GM21737 (cell line): ENCODE results near the gene HTRA1.

Experiments used
- ATAC-seq: cut with Tn5 transposase; IDR thresholded peaks from one replicate; pipeline ENCODE4 v1.9.1; 2021; ENCODE audit warnings: mild to moderate bottlenecking, moderate library complexity; ENCODE audit not compliant: unreplicated experiment

HTRA1 gene

DNA sequence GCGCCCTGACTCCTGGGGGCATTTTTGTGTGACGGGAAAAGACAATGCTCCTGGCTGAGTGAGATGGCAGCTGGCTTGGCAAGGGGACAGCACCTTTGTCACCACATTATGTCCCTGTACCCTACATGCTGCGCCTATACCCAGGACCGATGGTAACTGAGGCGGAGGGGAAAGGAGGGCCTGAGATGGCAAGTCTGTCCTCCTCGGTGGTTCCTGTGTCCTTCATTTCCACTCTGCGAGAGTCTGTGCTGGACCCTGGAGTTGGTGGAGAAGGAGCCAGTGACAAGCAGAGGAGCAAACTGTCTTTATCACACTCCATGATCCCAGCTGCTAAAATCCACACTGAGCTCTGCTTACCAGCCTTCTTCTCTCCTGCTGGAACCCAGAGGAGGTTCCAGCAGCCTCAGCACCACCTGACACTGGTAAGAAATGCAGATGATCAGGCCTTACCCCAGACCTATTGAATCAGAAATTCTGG is 6.7 kb upstream of the HTRA1 start, which contains the start of gene ARMS2:
Gene ARMS2 (plus strand): TSS at position 51 of the 478 bp plus-strand sequence. CDS start 75 bp downstream, at position 126.
- no peak for ATAC-seq

GRCh38 chr10:122455376-122456079 is 5.8 kb upstream of the HTRA1 start:
- ATAC-seq: no peak

DNA sequence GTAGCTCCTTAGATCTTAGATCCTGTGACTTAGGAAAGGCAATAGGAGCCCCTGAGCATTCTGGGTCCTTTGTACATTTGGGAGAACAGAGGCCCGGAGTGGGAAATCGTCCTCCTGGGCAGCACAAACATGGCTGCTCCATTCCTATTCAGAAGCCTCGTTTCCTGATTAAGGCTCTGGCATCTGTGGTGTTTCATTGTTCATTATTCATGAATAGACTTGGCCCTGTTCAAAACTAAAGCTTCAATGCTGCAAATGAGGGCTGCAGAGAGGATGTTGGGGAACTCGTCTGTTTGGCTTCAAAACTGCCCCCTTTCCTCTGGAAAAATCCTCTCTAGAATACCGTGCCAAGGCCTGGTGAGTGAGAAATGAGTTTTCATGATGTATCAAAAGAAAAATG is 3.4 kb upstream of the HTRA1 start:
- no peak for ATAC-seq

GRCh38 chr10:122458693-122459092 is 2.7 kb upstream of the HTRA1 start:
- ATAC-seq: no peak

GRCh38 chr10:122459561-122460273 is 1.6 kb upstream of the HTRA1 start:
- no peak for ATAC-seq

- ATAC-seq: no peak
These were observed 461 bp upstream of the HTRA1 start for GRCh38 chr10:122460891-122461293.

DNA sequence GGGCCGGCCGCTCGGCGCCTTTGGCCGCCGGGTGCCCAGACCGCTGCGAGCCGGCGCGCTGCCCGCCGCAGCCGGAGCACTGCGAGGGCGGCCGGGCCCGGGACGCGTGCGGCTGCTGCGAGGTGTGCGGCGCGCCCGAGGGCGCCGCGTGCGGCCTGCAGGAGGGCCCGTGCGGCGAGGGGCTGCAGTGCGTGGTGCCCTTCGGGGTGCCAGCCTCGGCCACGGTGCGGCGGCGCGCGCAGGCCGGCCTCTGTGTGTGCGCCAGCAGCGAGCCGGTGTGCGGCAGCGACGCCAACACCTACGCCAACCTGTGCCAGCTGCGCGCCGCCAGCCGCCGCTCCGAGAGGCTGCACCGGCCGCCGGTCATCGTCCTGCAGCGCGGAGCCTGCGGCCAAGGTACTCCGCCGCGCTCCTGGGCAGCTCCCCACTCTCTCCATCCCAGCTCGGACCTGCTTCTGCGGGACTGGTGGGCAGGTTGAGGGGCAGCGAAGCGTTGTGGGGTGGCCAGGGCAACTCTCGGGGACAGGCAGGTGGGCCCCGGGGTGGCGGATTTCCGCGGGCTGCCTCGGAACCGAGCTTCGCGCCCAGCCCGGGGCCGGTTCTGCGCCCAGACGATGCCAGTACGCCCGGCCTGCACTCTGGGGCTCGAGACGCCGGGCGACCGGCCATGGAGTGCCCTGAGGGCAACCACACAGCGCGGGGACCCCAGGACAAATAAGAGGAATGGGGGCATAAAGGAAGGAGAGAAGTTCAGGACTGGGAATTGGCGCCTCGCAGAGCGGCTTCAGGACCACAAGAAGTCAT is 578 bp downstream of the HTRA1 start:
- no peak for ATAC-seq

DNA sequence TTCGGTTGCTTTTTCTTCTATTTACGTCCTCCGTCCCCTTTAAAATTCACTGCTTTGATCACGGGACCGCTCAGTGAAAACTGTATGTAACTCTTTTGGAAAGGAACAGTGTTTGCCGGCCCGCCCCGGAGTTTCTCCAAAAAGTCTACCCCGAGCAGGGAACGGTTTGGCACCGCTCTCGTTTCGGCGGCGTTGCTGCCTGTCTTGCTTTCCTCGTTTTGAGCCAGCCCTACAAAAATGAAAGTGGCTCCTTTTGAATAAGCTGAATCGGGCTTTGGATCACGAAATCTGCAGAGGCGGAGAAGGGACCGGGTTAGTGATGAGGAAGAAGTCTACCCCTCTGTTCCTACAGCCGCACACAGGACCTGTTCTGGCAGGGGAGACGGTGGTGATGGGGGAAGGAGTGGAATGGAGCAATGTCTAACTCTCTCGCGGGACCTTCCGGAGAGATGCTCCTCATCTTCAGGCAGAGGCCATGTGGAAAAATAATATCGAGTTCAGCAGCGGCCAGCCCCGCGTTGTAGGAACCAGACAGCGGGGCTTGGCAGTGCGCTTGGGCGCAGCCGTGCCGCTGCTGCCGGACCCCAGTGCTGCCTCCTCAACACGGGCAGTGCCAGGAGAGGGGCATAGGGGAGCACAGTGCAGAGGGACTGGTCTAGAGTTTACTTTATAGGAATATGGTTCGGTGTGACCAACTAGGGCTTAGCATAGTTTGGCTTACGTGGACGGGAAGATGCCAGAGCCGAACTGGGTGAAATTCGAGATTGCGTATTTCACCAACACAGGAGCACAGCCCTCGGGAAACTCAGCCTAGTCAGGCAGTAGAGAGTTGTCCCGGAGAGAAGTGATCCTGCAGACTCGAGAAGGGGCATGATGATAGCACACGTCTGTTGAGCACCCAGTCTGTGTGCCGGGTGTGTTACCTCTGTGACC is 1.4 kb downstream of the HTRA1 start:
- no peak for ATAC-seq

DNA sequence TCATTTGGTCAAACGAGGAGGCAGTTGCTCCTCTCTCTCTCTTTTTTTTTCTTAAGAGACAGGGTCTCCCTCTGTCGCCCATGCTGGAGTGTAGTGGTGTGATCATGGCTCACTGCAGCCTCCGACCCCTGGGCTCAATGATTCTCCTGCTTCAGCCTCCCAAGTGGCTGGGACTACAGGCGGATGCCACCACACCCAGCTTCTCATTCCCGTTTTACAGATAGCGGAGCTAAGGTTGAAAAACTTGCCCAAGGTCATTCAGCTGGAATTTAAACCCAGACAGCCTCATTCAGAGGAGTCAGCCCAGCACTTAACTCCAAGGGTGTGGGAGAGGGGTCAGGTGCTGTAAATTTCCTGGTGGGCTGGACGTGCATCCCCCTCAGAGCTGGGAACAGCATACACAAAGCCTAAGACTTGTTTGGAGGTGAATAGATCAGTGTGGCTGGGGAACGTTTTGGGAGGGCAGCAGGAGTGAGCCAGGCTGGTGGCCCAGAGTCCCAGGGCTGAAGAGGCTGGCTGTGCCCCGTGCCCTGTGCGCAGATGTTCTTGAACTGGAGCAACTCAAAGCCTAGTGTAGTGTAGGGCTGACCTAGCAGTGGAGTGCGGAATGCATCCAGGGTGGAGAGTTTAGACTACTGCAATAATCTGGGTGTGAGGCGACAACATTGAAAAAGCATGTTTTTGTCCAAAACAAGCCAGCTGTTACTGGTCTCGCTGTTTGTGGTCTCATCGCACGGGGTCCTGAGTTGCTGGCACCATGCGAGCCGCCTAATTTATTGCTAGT is 2.3 kb downstream of the HTRA1 start:
- no peak for ATAC-seq

GRCh38 chr10:122464250-122464510 is 2.8 kb downstream of the HTRA1 start:
- ATAC-seq: no peak

GRCh38 chr10:122464586-122464985 is 3.2 kb downstream of the HTRA1 start:
- ATAC-seq: no peak

DNA sequence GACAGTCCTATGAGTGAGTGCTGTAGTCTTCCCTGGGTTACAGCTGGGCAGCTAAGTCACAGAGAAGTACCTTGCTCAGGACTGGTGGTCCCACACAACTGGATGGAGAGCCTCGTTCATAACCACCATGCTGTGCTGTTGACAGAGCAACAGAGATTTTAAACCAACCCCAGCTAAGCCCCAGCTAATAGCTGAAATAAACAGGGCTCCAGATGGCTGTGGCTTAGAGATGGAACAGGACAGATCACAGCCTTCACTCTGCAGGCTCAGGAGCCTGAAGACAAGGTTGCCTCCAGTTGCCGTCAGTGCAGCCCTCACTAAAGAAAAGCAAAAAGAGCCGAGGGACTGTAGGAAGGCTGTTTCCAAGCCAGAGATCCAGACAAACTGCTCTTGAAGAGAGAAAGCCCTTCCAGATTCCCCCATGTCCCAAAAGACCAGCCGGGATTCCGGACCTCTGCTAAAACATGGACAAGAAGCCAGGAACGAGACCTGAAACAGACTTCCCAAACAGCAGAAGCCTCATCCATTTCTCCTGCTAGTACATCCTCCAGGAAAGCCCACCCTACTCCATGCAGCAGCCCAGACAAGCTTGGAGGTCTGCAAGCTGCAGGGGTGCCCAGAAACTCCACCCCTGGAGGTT is 4.2 kb downstream of the HTRA1 start:
- no peak for ATAC-seq

DNA sequence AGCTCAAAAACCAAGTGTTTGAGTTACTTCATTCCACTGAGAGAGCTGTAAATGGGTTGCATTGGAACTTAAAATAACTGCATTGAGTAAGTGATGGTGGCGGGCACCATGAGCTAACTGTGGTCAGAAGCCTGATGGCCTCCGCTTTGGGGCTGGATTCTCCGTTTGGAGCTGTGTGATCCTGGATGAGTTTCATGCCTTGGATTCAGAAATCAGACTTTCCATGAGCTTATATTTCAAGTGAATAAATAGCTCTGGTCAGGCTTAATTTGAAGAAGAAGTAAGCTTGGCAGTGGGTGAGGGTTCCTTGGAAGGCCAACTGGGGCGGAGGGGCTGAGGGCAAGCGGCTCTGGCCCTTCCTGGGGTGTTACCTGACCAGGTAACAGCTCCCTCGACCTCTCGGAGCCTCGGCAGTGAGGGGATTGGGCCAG is 5.6 kb downstream of the HTRA1 start:
- no peak for ATAC-seq

DNA sequence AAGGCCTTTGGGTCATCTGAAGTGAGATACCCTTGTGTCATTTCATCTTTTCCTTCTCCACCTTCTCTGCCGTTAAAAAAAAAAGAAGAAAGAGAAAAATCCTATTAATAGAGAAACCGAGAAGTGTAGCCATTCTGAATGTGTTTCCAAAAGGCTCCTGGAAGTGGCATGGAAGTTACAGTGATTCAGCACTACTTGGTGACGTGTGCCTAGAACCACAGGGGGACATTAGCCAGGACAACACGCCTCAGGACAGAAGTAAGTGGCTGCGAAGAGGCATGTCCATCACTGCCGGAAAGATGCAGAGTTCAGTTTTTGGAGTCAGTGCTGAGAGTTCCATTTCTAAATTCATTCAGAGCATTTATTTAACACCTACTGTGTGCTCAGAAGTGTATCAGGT is 6.3 kb downstream of the HTRA1 start:
- ATAC-seq: no peak

DNA sequence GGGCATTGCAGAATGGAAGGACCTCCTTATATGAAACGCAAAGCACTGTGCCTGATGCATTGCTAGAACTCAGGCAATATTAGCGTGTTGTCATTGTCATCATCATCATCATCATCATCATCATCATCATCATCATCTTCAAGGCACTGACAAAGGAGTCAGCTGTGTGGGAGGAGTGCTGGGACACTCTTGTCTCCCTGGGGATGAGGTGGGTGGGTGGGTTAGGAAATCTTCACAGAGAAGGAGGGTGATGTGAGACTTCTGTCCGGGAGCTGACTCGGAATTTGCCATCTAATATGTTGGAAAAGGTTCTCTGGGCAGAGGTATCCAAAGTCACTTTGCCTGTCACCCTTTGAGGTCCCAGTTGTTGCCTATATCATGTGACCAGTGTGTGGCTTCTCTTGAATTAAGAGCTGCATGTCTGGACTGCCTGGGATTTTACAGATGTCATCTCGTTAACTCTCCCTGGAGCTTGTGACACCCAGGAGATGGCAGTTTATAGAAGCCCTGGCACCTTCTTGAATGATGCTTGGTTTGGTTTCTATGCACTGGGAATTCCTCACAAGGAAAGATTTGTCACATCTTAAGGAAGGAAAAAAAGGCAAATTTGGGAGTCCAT is 7.1 kb downstream of the HTRA1 start:
- ATAC-seq: no peak

DNA sequence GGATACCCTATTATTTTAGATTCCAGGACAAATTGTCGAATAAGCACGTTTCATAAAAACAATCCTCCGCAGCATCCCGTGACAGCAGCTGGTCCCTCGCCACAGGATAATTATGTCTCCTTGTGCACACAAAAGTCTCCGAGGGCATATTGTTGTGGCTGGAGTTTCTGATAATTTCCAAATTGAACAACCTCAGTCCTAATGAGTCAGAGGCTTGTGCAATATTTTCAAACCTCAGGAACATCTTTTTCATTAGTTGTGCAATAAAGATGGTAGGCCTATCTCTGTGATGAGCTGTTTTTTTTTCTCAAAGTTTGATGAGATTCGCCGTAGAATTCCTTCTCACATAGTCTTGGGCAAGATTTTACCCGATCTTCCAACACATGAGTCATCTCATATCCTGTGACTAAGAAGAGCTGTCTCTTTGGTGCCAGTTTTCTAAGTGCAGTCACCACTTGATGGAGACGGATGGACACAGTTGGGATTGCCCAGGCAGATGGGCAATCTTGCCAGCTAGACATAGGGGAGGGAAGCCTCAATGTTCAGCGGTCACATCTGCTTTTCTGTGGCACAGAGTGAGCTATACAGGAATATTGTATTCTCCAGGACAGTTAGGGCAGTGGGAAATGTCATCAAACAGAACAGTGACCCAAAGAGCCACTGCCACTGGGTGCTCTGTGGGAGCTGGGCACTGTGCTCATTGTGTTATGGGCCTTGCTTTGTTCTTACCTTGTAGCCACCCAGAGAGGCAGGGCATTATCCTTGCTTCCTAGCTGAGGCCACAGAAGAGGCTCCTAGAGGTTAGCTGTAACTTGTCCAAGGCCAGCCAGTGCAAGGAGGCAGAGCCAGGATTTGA is 7.8 kb downstream of the HTRA1 start:
- no peak for ATAC-seq

DNA sequence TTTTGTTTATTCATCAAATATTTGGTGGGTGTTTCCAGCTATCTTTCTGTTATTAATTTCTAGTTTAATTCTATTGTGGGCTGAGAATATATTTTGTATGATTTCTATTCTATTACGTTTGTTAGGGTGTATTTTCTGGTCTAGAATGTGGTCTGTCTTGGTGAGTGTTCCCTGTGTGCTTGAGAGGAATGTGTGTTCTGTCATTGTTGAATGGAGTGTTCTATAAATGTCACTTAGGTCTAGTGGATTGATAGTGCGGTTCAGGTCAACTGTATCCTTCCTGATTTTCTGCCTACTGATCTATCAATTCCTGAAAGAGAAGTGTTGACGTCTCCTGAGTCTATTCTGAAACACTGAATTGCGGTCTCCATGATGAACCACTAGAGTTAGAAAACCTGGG is 8.5 kb downstream of the HTRA1 start:
- ATAC-seq: no peak

DNA sequence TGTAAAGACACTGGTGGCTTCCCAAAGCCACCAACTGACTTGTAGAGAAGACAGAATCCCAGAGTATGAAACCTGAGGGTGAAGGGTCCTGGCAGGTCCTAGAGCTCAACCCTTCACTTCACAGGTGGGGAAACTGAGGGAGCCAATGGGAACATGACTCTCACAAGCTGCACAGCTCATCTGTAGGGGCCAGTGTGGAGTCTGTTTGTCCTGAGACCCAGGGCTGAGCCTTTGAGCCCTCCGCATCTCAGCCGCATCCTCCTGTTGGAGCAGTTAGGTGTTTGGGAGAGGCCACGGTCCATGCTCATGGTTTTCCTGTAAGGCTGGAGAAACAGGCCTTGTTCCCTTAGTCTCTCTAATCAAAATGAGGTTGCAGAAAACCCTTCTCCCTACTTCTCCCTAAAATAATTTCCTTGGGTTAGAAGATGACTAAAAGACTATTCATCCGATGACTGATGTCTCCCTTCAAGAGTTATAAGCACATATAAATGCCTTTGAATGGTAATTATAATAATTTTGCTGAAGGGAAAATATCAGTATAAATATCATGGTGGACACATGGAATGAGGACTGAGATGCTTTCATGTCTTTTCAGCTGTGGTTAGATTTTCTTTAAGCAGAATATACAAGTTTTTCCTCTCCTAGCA is 10.3 kb downstream of the HTRA1 start:
- ATAC-seq: no peak
